Mesenchymal stem cell (in vitro differentiated cells and primary cell): ENCODE measurements around the gene DAW1.
A peak's percentile ranks its signal among the peaks of the same experiment; 100 is the strongest.

Experiments used
- DNase-seq: peaks from one replicate; pipeline ENCODE4 v3.0.0-alpha.2; 2013
- H2AFZ ChIP-seq: one replicate; pipeline ENCODE4 v1.6.1; 2013; ENCODE audit warnings: low read depth, mild to moderate bottlenecking, control low read depth, inconsistent platforms, low read length, moderate library complexity
- H2AK5ac ChIP-seq: 2 replicates; pipeline ENCODE4 v1.6.1; 2013; ENCODE audit warnings: low read length, moderate library complexity, mild to moderate bottlenecking, inconsistent platforms; ENCODE audit not compliant: severe bottlenecking
- H2BK120ac ChIP-seq: one replicate; pipeline ENCODE4 v1.6.1; 2013; ENCODE audit warnings: low read depth, mild to moderate bottlenecking, inconsistent platforms, low read length, moderate library complexity
- H2BK12ac ChIP-seq, 2 experiments: one replicate each; pipeline ENCODE4 v1.6.1; 2013; ENCODE audit warnings: inconsistent platforms in 2 of 2, low read length in 2 of 2, mild to moderate bottlenecking in 2 of 2, moderate library complexity in 2 of 2, control low read depth in 1 of 2
- H2BK15ac ChIP-seq: one replicate; pipeline ENCODE4 v1.6.1; 2013; ENCODE audit warnings: mild to moderate bottlenecking, low read depth, inconsistent platforms; ENCODE audit not compliant: poor library complexity, severe bottlenecking
- H2BK5ac ChIP-seq: 2 replicates; pipeline ENCODE4 v1.6.1; 2013; ENCODE audit warnings: low read depth, mild to moderate bottlenecking, low read length, control low read depth, inconsistent platforms; ENCODE audit not compliant: poor library complexity, severe bottlenecking
- H3K14ac ChIP-seq, 2 experiments: one replicate each; pipeline ENCODE4 v1.6.1; 2013; ENCODE audit warnings: inconsistent platforms in 2 of 2, low read length in 2 of 2, control low read depth in 1 of 2, mild to moderate bottlenecking in 1 of 2, moderate library complexity in 1 of 2
- H3K18ac ChIP-seq, 2 experiments: one replicate each; pipeline ENCODE4 v1.6.1; 2013; ENCODE audit warnings: inconsistent platforms in 2 of 2, low read length in 2 of 2, control low read depth in 1 of 2, low read depth in 1 of 2, mild to moderate bottlenecking in 1 of 2
- H3K23ac ChIP-seq, 2 experiments: one replicate each; pipeline ENCODE4 v1.6.1; 2013; ENCODE audit warnings: inconsistent platforms in 2 of 2, low read length in 2 of 2, mild to moderate bottlenecking in 2 of 2, moderate library complexity in 2 of 2, control low read depth in 1 of 2
- H3K27ac ChIP-seq: 2 replicates; pipeline ENCODE4 v1.5.1; 2013; ENCODE audit warnings: mild to moderate bottlenecking, moderate library complexity, low read length, control low read depth, inconsistent platforms; ENCODE audit not compliant: poor library complexity, severe bottlenecking
- H3K27me3 ChIP-seq, 2 experiments: 2 replicates each; pipeline versions ENCODE4 v1.6.1 to v1.7.0; 2013; ENCODE audit warnings: low read length in 2 of 2, mild to moderate bottlenecking in 2 of 2, moderate library complexity in 2 of 2, control low read depth in 1 of 2, inconsistent platforms in 1 of 2; ENCODE audit not compliant: control insufficient read depth in 1 of 2, insufficient read depth in 1 of 2
- H3K36me3 ChIP-seq, 2 experiments: 2 replicates each; pipeline versions ENCODE4 v1.6.1 to v1.7.0; 2013; ENCODE audit warnings: low read length in 2 of 2, control low read depth in 1 of 2, inconsistent platforms in 1 of 2, low read depth in 1 of 2, mild to moderate bottlenecking in 1 of 2; ENCODE audit not compliant: insufficient read depth in 2 of 2, control insufficient read depth in 1 of 2
- H3K4ac ChIP-seq, 2 experiments: one replicate each; pipeline ENCODE4 v1.6.1; 2013; ENCODE audit warnings: inconsistent platforms in 2 of 2, low read length in 2 of 2, mild to moderate bottlenecking in 2 of 2, moderate library complexity in 2 of 2, control low read depth in 1 of 2, low read depth in 1 of 2
- H3K4me1 ChIP-seq: 2 replicates; pipeline ENCODE4 v1.6.1; 2013; ENCODE audit warnings: low read depth, low read length, control low read depth; ENCODE audit not compliant: control insufficient read depth, insufficient read depth
- H3K4me2 ChIP-seq: 2 replicates; pipeline ENCODE4 v1.6.1; 2013; ENCODE audit warnings: low read length, mild to moderate bottlenecking, inconsistent platforms; ENCODE audit not compliant: poor library complexity, severe bottlenecking
- H3K4me3 ChIP-seq, 2 experiments: 2 replicates each; pipeline versions ENCODE4 v1.5.1 to v1.7.0; 2013; ENCODE audit warnings: low read length in 2 of 2, mild to moderate bottlenecking in 2 of 2, control low read depth in 1 of 2, low read depth in 1 of 2; ENCODE audit not compliant: insufficient read depth in 1 of 2
- H3K79me1 ChIP-seq: replicated peaks from 2 replicates; pipeline ENCODE4 v1.6.1; 2013; ENCODE audit warnings: mild to moderate bottlenecking, control low read depth, low read length, inconsistent platforms; ENCODE audit not compliant: poor library complexity, severe bottlenecking
- H3K9ac ChIP-seq: 2 replicates; pipeline ENCODE4 v1.7.0; 2013; ENCODE audit warnings: mild to moderate bottlenecking, low read length, moderate library complexity
- H3K9me3 ChIP-seq: 2 replicates; pipeline ENCODE4 v1.7.0; 2013; ENCODE audit warnings: mild to moderate bottlenecking, low read length; ENCODE audit not compliant: control insufficient read depth
- H4K8ac ChIP-seq: one replicate; pipeline ENCODE4 v1.6.1; 2013; ENCODE audit warnings: inconsistent platforms, mild to moderate bottlenecking, low read length, moderate library complexity
- H4K91ac ChIP-seq: one replicate; pipeline ENCODE4 v1.6.1; 2013; ENCODE audit warnings: mild to moderate bottlenecking, low read length, inconsistent platforms
- WGBS: methylation state at CpG from one replicate; pipeline ENCODE4 v1.1.7; 2013; ENCODE audit warnings: mixed read lengths; 5-methylcytosine and 5-hydroxymethylcytosine counted together

Gene DAW1

GRCh38 chr2:227939271-227940027 lies 68.0 kb downstream of the DAW1 start:
- H3K4ac ChIP-seq = no peak overlapping the region
- H2AFZ ChIP-seq = no peak overlapping the region
- H4K8ac ChIP-seq = no peak overlapping the region
- no peaks in the 10 kb centered on the region for H3K9me3 ChIP-seq
- no peaks in the 10 kb centered on the region for H3K4me1 ChIP-seq
- no peak overlapping the region for H3K4me2 ChIP-seq
- no peaks in the 10 kb centered on the region for H3K79me1 ChIP-seq
- H3K14ac ChIP-seq = no peak overlapping the region
- H2BK120ac ChIP-seq = no peak overlapping the region
- H3K27me3 ChIP-seq = no peaks in the 10 kb centered on the region
- H4K91ac ChIP-seq = no peak overlapping the region
- no peak overlapping the region for H2BK12ac ChIP-seq
- DNase-seq = peak; percentile 13
- no peak overlapping the region for H3K18ac ChIP-seq
- H3K9ac ChIP-seq = no peak overlapping the region
- no peak overlapping the region for H2BK15ac ChIP-seq
- no peaks in the 10 kb centered on the region for H3K36me3 ChIP-seq
- no peak overlapping the region for H3K4me3 ChIP-seq
- H3K23ac ChIP-seq = no peak overlapping the region
- no peak overlapping the region for H2AK5ac ChIP-seq
- WGBS = 51% methylated on average over 9 of the region's 11 CpGs
- H2BK5ac ChIP-seq = no peak overlapping the region
- no peak overlapping the region for H3K27ac ChIP-seq

- WGBS = 43% methylated on average over 2 of the region's 2 CpGs
Measured at GRCh38 chr2:227942021-227942420, 70.6 kb downstream of the DAW1 start.

GRCh38 chr2:227942965-227943364 lies 71.5 kb downstream of the DAW1 start:
- Histone ChIP-seq H3K4me2 (no peak overlapping the region), H3K4ac (no peak overlapping the region), H4K8ac (no peak overlapping the region), H2AFZ (no peak overlapping the region), H2BK12ac (no peak overlapping the region), H3K18ac (no peak overlapping the region), H2BK5ac (no peak overlapping the region), H2AK5ac (no peak overlapping the region), H2BK120ac (no peak overlapping the region), H2BK15ac (no peak overlapping the region), H3K36me3 (no peaks in the 10 kb centered on the region), H3K9me3 (no peaks in the 10 kb centered on the region), H3K79me1 (no peaks in the 10 kb centered on the region), H3K4me3 (no peak overlapping the region), H3K9ac (no peak overlapping the region), H3K27ac (no peak overlapping the region), H3K4me1 (no peaks in the 10 kb centered on the region), H4K91ac (no peak overlapping the region), H3K27me3 (no peaks in the 10 kb centered on the region), H3K23ac (no peak overlapping the region), H3K14ac (no peak overlapping the region)
- DNase-seq = no peak
- WGBS = 77% methylated on average over 2 of the region's 2 CpGs

More at GRCh38 chr2:227942021-227942420, 70.6 kb downstream of the DAW1 start:
- no peaks in the 10 kb centered on the region for H3K4me1 ChIP-seq
- H2AFZ ChIP-seq = no peak overlapping the region
- no peak overlapping the region for H3K4me3 ChIP-seq
- no peak overlapping the region for H3K4me2 ChIP-seq
- no peak overlapping the region for H3K4ac ChIP-seq
- no peak overlapping the region for H3K9ac ChIP-seq
- no peaks in the 10 kb centered on the region for H3K9me3 ChIP-seq
- no peak overlapping the region for H2BK15ac ChIP-seq
- DNase-seq = no peak
- H4K91ac ChIP-seq = no peak overlapping the region
- H3K27ac ChIP-seq = no peak overlapping the region
- no peaks in the 10 kb centered on the region for H3K27me3 ChIP-seq
- no peaks in the 10 kb centered on the region for H3K36me3 ChIP-seq
- no peak overlapping the region for H3K14ac ChIP-seq
- H2BK5ac ChIP-seq = no peak overlapping the region
- no peak overlapping the region for H4K8ac ChIP-seq
- H2AK5ac ChIP-seq = no peak overlapping the region
- no peak overlapping the region for H2BK12ac ChIP-seq
- H3K18ac ChIP-seq = no peak overlapping the region
- no peak overlapping the region for H3K23ac ChIP-seq
- no peaks in the 10 kb centered on the region for H3K79me1 ChIP-seq
- H2BK120ac ChIP-seq = no peak overlapping the region

- H3K9me3 ChIP-seq = no peaks in the 10 kb centered on the region
- WGBS = 82% methylated on average over 3 of the region's 3 CpGs
- no peaks in the 10 kb centered on the region for H3K36me3 ChIP-seq
- H2BK12ac ChIP-seq = no peak overlapping the region
- no peak overlapping the region for H3K9ac ChIP-seq
- H3K4me3 ChIP-seq = no peak overlapping the region
- H2BK15ac ChIP-seq = no peak overlapping the region
- no peak overlapping the region for H3K18ac ChIP-seq
- H3K4ac ChIP-seq = no peak overlapping the region
- H4K91ac ChIP-seq = no peak overlapping the region
- no peaks in the 10 kb centered on the region for H3K79me1 ChIP-seq
- no peak overlapping the region for H4K8ac ChIP-seq
- H3K14ac ChIP-seq = no peak overlapping the region
- H2AFZ ChIP-seq = no peak overlapping the region
- no peak overlapping the region for H2BK120ac ChIP-seq
- H2AK5ac ChIP-seq = no peak overlapping the region
- no peak overlapping the region for H2BK5ac ChIP-seq
- H3K23ac ChIP-seq = no peak overlapping the region
- no peaks in the 10 kb centered on the region for H3K4me1 ChIP-seq
- H3K27ac ChIP-seq = no peak overlapping the region
- H3K27me3 ChIP-seq = no peaks in the 10 kb centered on the region
- no peak for DNase-seq
- H3K4me2 ChIP-seq = no peak overlapping the region
Measured at GRCh38 chr2:227960317-227960716, 88.9 kb downstream of the DAW1 start.
